IMR-90 (cell line): ENCODE data around the gene ADAMTS8. TPM values are rescaled to one million over a fixed set of nuclear protein-coding genes. Genes with fewer than 3 reads are reported as not detected.

Experiments used
- ATAC-seq: fragments of 200-7000 bp; cut with Tn5 transposase; 2 replicates; pipeline ENCODE4 v1.9.1; 2020; ENCODE audit warnings: low read depth, mild to moderate bottlenecking, moderate library complexity
- BruUV-seq: library from RNA; stranded (reverse); fragments of 400-500 nt; replicated peaks from 2 replicates; lab custom pipeline; 2021; lab: Mats Ljungman, UMichigan
- CTCF ChIA-PET: fragments of 300-600 bp; formaldehyde crosslinking; extraction: SDS; loops from one replicate; lab custom pipeline; 2021; ENCODE audit warnings: antibody characterized with exemption; lab: Yijun Ruan, JAX
- POLR2A ChIA-PET: fragments of 300-600 bp; sonication (Branson Sonifier 250); formaldehyde crosslinking; loops from one replicate; lab custom pipeline; 2022; ENCODE audit warnings: antibody characterized with exemption; ENCODE audit not compliant: unreplicated experiment; lab: Charles Lee
- DNase-seq: peaks from one replicate; pipeline ENCODE4 v3.0.0; 2013
- H2AFZ ChIP-seq: replicated peaks from 2 replicates; pipeline ENCODE3; 2013; ENCODE audit warnings: low read length, mild to moderate bottlenecking; ENCODE audit not compliant: poor library complexity
- H2AK5ac ChIP-seq: 2 replicates; pipeline ENCODE4 v1.6.1; 2013; ENCODE audit warnings: low read depth, low read length, inconsistent platforms
- H2AK9ac ChIP-seq: replicated peaks from 2 replicates; pipeline ENCODE3; 2013; ENCODE audit warnings: mild to moderate bottlenecking, low read depth, low read length, moderate library complexity; ENCODE audit not compliant: poor library complexity
- H2BK120ac ChIP-seq: 2 replicates; pipeline ENCODE4 v1.6.1; 2013; ENCODE audit warnings: low read depth, low read length, inconsistent platforms
- H2BK15ac ChIP-seq: 3 replicates; pipeline ENCODE4 v1.6.1; 2013; ENCODE audit warnings: low read depth, low read length, inconsistent platforms
- H2BK20ac ChIP-seq: 2 replicates; pipeline ENCODE4 v1.6.1; 2013; ENCODE audit warnings: low read depth, mild to moderate bottlenecking, inconsistent platforms, low read length, moderate library complexity
- H2BK5ac ChIP-seq: 2 replicates; pipeline ENCODE4 v1.6.1; 2013; ENCODE audit warnings: mild to moderate bottlenecking, low read depth, low read length, inconsistent platforms; ENCODE audit not compliant: poor library complexity, severe bottlenecking
- H3K14ac ChIP-seq: replicated peaks from 2 replicates; pipeline ENCODE4 v1.6.1; 2013; ENCODE audit warnings: low read depth, low read length, inconsistent platforms
- H3K18ac ChIP-seq: 2 replicates; pipeline ENCODE4 v1.6.1; 2013; ENCODE audit warnings: low read depth, low read length, control low read depth
- H3K23ac ChIP-seq: 2 replicates; pipeline ENCODE4 v1.6.1; 2013; ENCODE audit warnings: low read depth, low read length, inconsistent platforms
- H3K27ac ChIP-seq: 2 replicates; pipeline ENCODE4 v1.5.1; 2013; ENCODE audit warnings: mild to moderate bottlenecking, control low read depth, low read length; ENCODE audit not compliant: insufficient read depth
- H3K27me3 ChIP-seq: 2 replicates; pipeline ENCODE4 v1.6.1; 2013; ENCODE audit warnings: low read length; ENCODE audit not compliant: control insufficient read depth, insufficient read depth
- H3K36me3 ChIP-seq: 2 replicates; pipeline ENCODE4 v1.6.1; 2013; ENCODE audit warnings: low read length, mixed read lengths; ENCODE audit not compliant: control insufficient read depth, insufficient read depth
- H3K4ac ChIP-seq: 2 replicates; pipeline ENCODE4 v1.6.1; 2013; ENCODE audit warnings: low read depth, low read length, inconsistent platforms
- H3K4me1 ChIP-seq: 2 replicates; pipeline ENCODE4 v1.6.1; 2013; ENCODE audit warnings: low read length, mixed read lengths; ENCODE audit not compliant: control insufficient read depth, insufficient read depth
- H3K4me2 ChIP-seq: 2 replicates; pipeline ENCODE4 v1.6.1; 2013; ENCODE audit warnings: low read depth, mild to moderate bottlenecking, control low read depth, low read length, moderate library complexity
- H3K4me3 ChIP-seq: 2 replicates; pipeline ENCODE4 v1.5.1; 2013; ENCODE audit warnings: low read depth, mild to moderate bottlenecking, control low read depth, low read length, moderate library complexity; ENCODE audit not compliant: insufficient read depth
- H3K56ac ChIP-seq: 2 replicates; pipeline ENCODE4 v1.6.1; 2013; ENCODE audit warnings: low read length, inconsistent platforms; ENCODE audit not compliant: insufficient read depth; ENCODE audit errors: extremely low read depth
- H3K79me1 ChIP-seq, 2 experiments: 2 replicates each; pipeline ENCODE4 v1.6.1; 2013; ENCODE audit warnings: low read length in 2 of 2, inconsistent platforms in 1 of 2, low read depth in 1 of 2
- H3K9ac ChIP-seq: 2 replicates; pipeline ENCODE4 v1.6.1; 2013; ENCODE audit warnings: low read depth, low read length, control low read depth
- H3K9me1 ChIP-seq: 2 replicates; pipeline ENCODE4 v1.6.1; 2013; ENCODE audit warnings: low read length, inconsistent platforms; ENCODE audit not compliant: insufficient read depth
- H3K9me3 ChIP-seq: 2 replicates; pipeline ENCODE4 v1.6.1; 2013; ENCODE audit warnings: low read length; ENCODE audit not compliant: control insufficient read depth, insufficient read depth
- H4K20me1 ChIP-seq: 2 replicates; pipeline ENCODE4 v1.6.1; 2013; ENCODE audit warnings: low read length, inconsistent platforms; ENCODE audit not compliant: insufficient read depth
- H4K5ac ChIP-seq: 2 replicates; pipeline ENCODE4 v1.6.1; 2013; ENCODE audit warnings: mild to moderate bottlenecking, low read depth, low read length, control low read depth
- H4K8ac ChIP-seq, 2 experiments: 2 replicates each; pipeline ENCODE4 v1.6.1; 2013; ENCODE audit warnings: low read depth in 2 of 2, low read length in 2 of 2, control low read depth in 1 of 2, inconsistent platforms in 1 of 2
- H4K91ac ChIP-seq: 2 replicates; pipeline ENCODE4 v1.6.1; 2013; ENCODE audit warnings: low read depth, low read length, inconsistent platforms; ENCODE audit not compliant: insufficient read depth
- BHLHE40 ChIP-seq: fragments of 150-350 bp; IDR thresholded peaks from 2 replicates; pipeline ENCODE4 v1.6.1; 2016; ENCODE audit warnings: mild to moderate bottlenecking, low read depth, low read length
- CEBPB ChIP-seq: IDR thresholded peaks from 2 replicates; pipeline ENCODE4 v1.6.1; 2012; ENCODE audit warnings: low read depth, low read length, improper control_type of control experiment
- CHD1 ChIP-seq: IDR thresholded peaks from 2 replicates; pipeline ENCODE4 v1.6.1; 2012; ENCODE audit warnings: low read depth, low read length, improper control_type of control experiment
- ELK1 ChIP-seq: fragments of 150-350 bp; IDR thresholded peaks from 2 replicates; pipeline ENCODE4 v1.6.1; 2016; ENCODE audit warnings: low read depth, mild to moderate bottlenecking, low read length, moderate library complexity, borderline replicate concordance
- FOS ChIP-seq: fragments of 150-350 bp; IDR thresholded peaks from 2 replicates; pipeline ENCODE4 v1.6.1; 2016; ENCODE audit warnings: low read depth, low read length
- MAFK ChIP-seq: IDR thresholded peaks from 2 replicates; pipeline ENCODE4 v1.6.1; 2012; ENCODE audit warnings: low read depth, low read length, improper control_type of control experiment
- MAZ ChIP-seq: IDR thresholded peaks from 2 replicates; pipeline ENCODE4 v1.6.1; 2012; ENCODE audit warnings: low read depth, mild to moderate bottlenecking, low read length, improper control_type of control experiment, moderate library complexity, borderline replicate concordance
- MXI1 ChIP-seq: IDR thresholded peaks from 2 replicates; pipeline ENCODE4 v1.6.1; 2012; ENCODE audit warnings: low read depth, mild to moderate bottlenecking, low read length, moderate library complexity, borderline replicate concordance
- NFE2L2 ChIP-seq: fragments of 150-350 bp; IDR thresholded peaks from 2 replicates; pipeline ENCODE4 v1.6.1; 2016; ENCODE audit warnings: low read depth, mild to moderate bottlenecking, low read length
- POLR2A ChIP-seq: IDR thresholded peaks from 2 replicates; pipeline ENCODE4 v1.6.1; 2012; ENCODE audit warnings: mild to moderate bottlenecking, low read depth, low read length
- RAD21 ChIP-seq: IDR thresholded peaks from 2 replicates; pipeline ENCODE4 v1.6.1; 2012; ENCODE audit warnings: low read length, improper control_type of control experiment
- RCOR1 ChIP-seq: IDR thresholded peaks from 2 replicates; pipeline ENCODE4 v1.6.1; 2012; ENCODE audit warnings: mild to moderate bottlenecking, low read length, improper control_type of control experiment; ENCODE audit not compliant: insufficient replicate concordance
- SMC3 ChIP-seq: fragments of 150-350 bp; IDR thresholded peaks from 2 replicates; pipeline ENCODE4 v1.6.1; 2016; ENCODE audit warnings: low read depth, mild to moderate bottlenecking, antibody characterized with exemption, low read length, moderate library complexity
- USF2 ChIP-seq: fragments of 150-350 bp; IDR thresholded peaks from 2 replicates; pipeline ENCODE4 v1.6.1; 2017; ENCODE audit warnings: mild to moderate bottlenecking, antibody characterized with exemption, low read length, low read depth
- WGBS, 2 experiments: methylation state at CpG; one replicate each; pipeline versions ENCODE4 v1.1.5 to v1.1.7; 2013; ENCODE audit warnings: missing lambda C conversion rate in 2 of 2; ENCODE audit not compliant: insufficient read length in 1 of 2; ENCODE audit errors: extremely low coverage in 2 of 2; 5-methylcytosine and 5-hydroxymethylcytosine counted together
- dilution Hi-C: fragments of 300-500 bp; cut with HindIII; formaldehyde crosslinking; loops from one replicate; pipeline ENCODE4 v1.14.3; 2018; ENCODE audit warnings: low sequenced_read_pairs; ENCODE audit not compliant: unreplicated experiment
- in situ Hi-C: fragments of 300-500 bp; cut with MboI; formaldehyde crosslinking; loops from 3 replicates; pipeline ENCODE4 v1.14.3; 2019; ENCODE audit warnings: low sequenced_read_pairs, inconsistent platforms, mixed read lengths
- intact Hi-C: fragments of 100-400 bp; cut with micrococcal nuclease; formaldehyde crosslinking; loops from 2 replicates; pipeline ENCODE4 v1.10.0; 2022
- polyA plus RNA-seq, 3 experiments: library from polyadenylated mRNA; depleted of rRNA; stranded (reverse); fragments of >200 nt; gene quantifications; 2 replicates each; pipeline ENCODE4 v1.2.3, GENCODE V29; 2012; ENCODE audit warnings: low replicate concordance in 1 of 3
- total RNA-seq: library from RNA; depleted of rRNA; stranded (reverse); fragments of >200 nt; gene quantifications from 2 replicates; pipeline ENCODE4 v1.2.3, GENCODE V29; 2012
- TF ChIP-seq, protein P1 (sequence below): conservative IDR thresholded peaks from 2 replicates; pipeline ENCODE4 v1.5.1; 2012; ENCODE audit warnings: mild to moderate bottlenecking, low read depth, low read length, improper control_type of control experiment

ADAMTS8 gene
- total and polyA plus RNA-seq, 2 of the 4 experiments (the other 2 are of a cell fraction), result under 0.01 to 0.60 TPM

DNA sequence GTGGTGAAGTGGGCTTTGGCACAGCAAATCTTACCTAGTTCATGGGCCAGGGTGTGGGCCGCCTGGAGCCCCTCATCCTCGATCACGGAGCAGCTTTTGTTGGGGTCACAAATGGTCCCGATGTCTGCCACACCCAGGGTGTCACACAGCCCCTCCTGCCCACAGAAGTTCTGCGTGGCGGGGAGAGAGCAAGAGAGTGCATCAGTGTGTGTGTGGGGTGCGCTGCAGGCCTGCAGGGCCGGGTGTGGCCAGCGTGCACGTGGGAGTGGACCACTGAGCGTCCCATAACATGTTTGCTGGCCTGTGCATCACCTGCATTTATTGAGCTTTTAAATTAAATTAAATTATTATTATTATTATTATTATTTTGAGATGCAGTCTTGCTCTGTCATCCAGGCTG, 11.5 kb downstream of the ADAMTS8 start:
- dilution Hi-C loops (no loop called here), intact Hi-C loops (no loop called here), in situ Hi-C loops (loop anchor here (25.0 kb wide), 2 partner anchors 1470 to 1645 kb away; no protein-coding TSS in a partner anchor)
- ATAC-seq, result no peak
- Histone ChIP-seq H3K36me3 (peaks cover 5% of the 10 kb centered on the region; the same call in 1 of the 2 replicates), H3K4me2 (no peak overlapping the region), H3K4me3 (no peak overlapping the region), H4K8ac (no peak overlapping the region), H3K79me1 (no peaks in the 10 kb centered on the region), H3K27ac (no peak overlapping the region), H3K9ac (no peak overlapping the region), H3K27me3 (no peaks in the 10 kb centered on the region), H2AFZ (no peak overlapping the region), H3K9me3 (no peaks in the 10 kb centered on the region), H2BK120ac (no peak overlapping the region), H2AK9ac (no peak overlapping the region), H3K9me1 (peaks cover 26% of the 10 kb centered on the region), H2BK15ac (no peak overlapping the region), H3K18ac (no peak overlapping the region), H4K5ac (no peak overlapping the region), H3K14ac (no peak overlapping the region), H3K4ac (no peak overlapping the region), H3K4me1 (peaks cover 43% of the 10 kb centered on the region), H4K91ac (0 out of 2 replicates have a peak overlapping the region, but pooled peaks have one; percentile 2), H3K23ac (no peak overlapping the region), H2AK5ac (peak overlapping the region; percentile 56; the same call in 1 of the 2 replicates), H3K56ac (no peak overlapping the region), H4K20me1 (peaks cover 6% of the 10 kb centered on the region; the same call in 1 of the 2 replicates), H2BK20ac (no peak overlapping the region), H2BK5ac (no peak overlapping the region)
- CTCF ChIA-PET, result interaction anchor here (0.7 to 0.8 kb wide), 3 partner anchors 10 to 30 kb away, joined by 3 to 5 read pairs (median 3); no protein-coding TSS in a partner anchor
- no TSS peak for BruUV-seq
- WGBS, 2 experiments, result no CpG with 5 or more reads among the region's 11 CpGs
- no peak for DNase-seq
- TF ChIP-seq ELK1 (no peak), RAD21 (no peak), FOS (no peak), MXI1 (no peak), CHD1 (no peak), USF2 (no peak), BHLHE40 (no peak), MAZ (no peak), CEBPB (no peak), NFE2L2 (no peak), RCOR1 (no peak), MAFK (no peak), POLR2A (no peak), SMC3 (no peak)
- TF ChIP-seq, protein P1, sequence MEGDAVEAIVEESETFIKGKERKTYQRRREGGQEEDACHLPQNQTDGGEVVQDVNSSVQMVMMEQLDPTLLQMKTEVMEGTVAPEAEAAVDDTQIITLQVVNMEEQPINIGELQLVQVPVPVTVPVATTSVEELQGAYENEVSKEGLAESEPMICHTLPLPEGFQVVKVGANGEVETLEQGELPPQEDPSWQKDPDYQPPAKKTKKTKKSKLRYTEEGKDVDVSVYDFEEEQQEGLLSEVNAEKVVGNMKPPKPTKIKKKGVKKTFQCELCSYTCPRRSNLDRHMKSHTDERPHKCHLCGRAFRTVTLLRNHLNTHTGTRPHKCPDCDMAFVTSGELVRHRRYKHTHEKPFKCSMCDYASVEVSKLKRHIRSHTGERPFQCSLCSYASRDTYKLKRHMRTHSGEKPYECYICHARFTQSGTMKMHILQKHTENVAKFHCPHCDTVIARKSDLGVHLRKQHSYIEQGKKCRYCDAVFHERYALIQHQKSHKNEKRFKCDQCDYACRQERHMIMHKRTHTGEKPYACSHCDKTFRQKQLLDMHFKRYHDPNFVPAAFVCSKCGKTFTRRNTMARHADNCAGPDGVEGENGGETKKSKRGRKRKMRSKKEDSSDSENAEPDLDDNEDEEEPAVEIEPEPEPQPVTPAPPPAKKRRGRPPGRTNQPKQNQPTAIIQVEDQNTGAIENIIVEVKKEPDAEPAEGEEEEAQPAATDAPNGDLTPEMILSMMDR, result no peak
- POLR2A ChIA-PET, result no interaction called here
